Measurements from ENCODE around the gene VGF.

GRCh38 chr7:101198476-101198875, 33.1 kb upstream of the VGF start:
- TF ChIP-seq CTCF (IDR thresholded peaks at IDR 0.05 in 4 of 5, conservative IDR thresholded peaks at IDR 0.05 in 1 of 5) = no peak
- TF ChIP-seq POLR2A (IDR thresholded peaks at IDR 0.05) = no peak

All from gastrocnemius medialis (tissue), 4 donors.